HEK293 (cell line): ENCODE measurements around the gene ATP12A.

Source experiments
- CTCF ChIA-PET: fragments of 350-600 bp; formaldehyde crosslinking; extraction: SDS; loops from one replicate; lab custom pipeline; 2021; ENCODE audit warnings: antibody characterized with exemption; lab: Yijun Ruan, JAX
- POLR2A ChIA-PET: fragments of 300-600 bp; formaldehyde crosslinking; extraction: SDS; loops from one replicate; lab custom pipeline; 2020; ENCODE audit warnings: antibody characterized with exemption, inconsistent platforms; lab: Yijun Ruan, JAX
- H3K27ac ChIP-seq: fragments of 200-500 bp; sonication (Bioruptor generic); 2 replicates; pipeline ENCODE4 v1.5.1; 2014; ENCODE audit warnings: low read depth, low read length, control low read depth, inconsistent platforms; ENCODE audit errors: extremely low read depth
- H3K36me3 ChIP-seq, 2 experiments: fragments of 200-500 bp in 1 of 2; sonication (Bioruptor generic) in 1 of 2; 1 replicate in 1 of 2; 2 replicates in 1 of 2; pipeline ENCODE4 v1.5.1; 2014 to 2017; ENCODE audit warnings: inconsistent platforms in 2 of 2, low read length in 2 of 2; ENCODE audit not compliant: control insufficient read depth in 2 of 2, insufficient read depth in 1 of 2
- H3K4me1 ChIP-seq: fragments of 200-500 bp; sonication (Bioruptor generic); 2 replicates; pipeline ENCODE4 v1.5.1; 2014; ENCODE audit warnings: mild to moderate bottlenecking, low read length, inconsistent platforms; ENCODE audit not compliant: control insufficient read depth, insufficient read depth
- H3K4me3 ChIP-seq: 2 replicates; pipeline ENCODE4 v1.5.1; 2011; ENCODE audit warnings: low read depth, mild to moderate bottlenecking, control low read depth, low read length, moderate library complexity
- H3K9me3 ChIP-seq: fragments of 200-500 bp; sonication (Bioruptor generic); 2 replicates; pipeline ENCODE4 v1.5.1; 2014; ENCODE audit warnings: low read depth, low read length, inconsistent platforms; ENCODE audit not compliant: control insufficient read depth, insufficient read depth
- BCL11A ChIP-seq: fragments of 450-650 bp; formaldehyde crosslinking; IDR thresholded peaks from 2 replicates; pipeline ENCODE4 v1.5.1; 2016; ENCODE audit warnings: low read depth, missing biosample characterization, missing genetic modification characterization
- BCL11B ChIP-seq: fragments of 450-650 bp; formaldehyde crosslinking; IDR thresholded peaks from 2 replicates; pipeline ENCODE4 v1.5.1; 2016; ENCODE audit warnings: low read depth, missing biosample characterization, missing genetic modification characterization
- GLIS2 ChIP-seq: fragments of 450-650 bp; formaldehyde crosslinking; IDR thresholded peaks from 2 replicates; pipeline ENCODE4 v1.5.1; 2016; ENCODE audit warnings: missing biosample characterization, missing genetic modification characterization
- SALL2 ChIP-seq: fragments of 450-650 bp; formaldehyde crosslinking; IDR thresholded peaks from 2 replicates; pipeline ENCODE4 v1.5.0; 2017; ENCODE audit warnings: missing biosample characterization, mild to moderate bottlenecking, missing genetic modification characterization, borderline replicate concordance
- ZFP37 ChIP-seq: fragments of 450-650 bp; formaldehyde crosslinking; IDR thresholded peaks from 2 replicates; pipeline ENCODE4 v1.5.1; 2016; ENCODE audit warnings: missing biosample characterization, missing genetic modification characterization
- ZIC2 ChIP-seq: fragments of 450-650 bp; formaldehyde crosslinking; IDR thresholded peaks from 2 replicates; pipeline ENCODE4 v1.5.1; 2016; ENCODE audit warnings: missing biosample characterization, missing genetic modification characterization
- ZNF114 ChIP-seq: fragments of 450-650 bp; formaldehyde crosslinking; IDR thresholded peaks from 2 replicates; pipeline ENCODE4 v1.5.0; 2017; ENCODE audit warnings: missing biosample characterization, missing genetic modification characterization
- ZNF146 ChIP-seq: fragments of 450-650 bp; formaldehyde crosslinking; IDR thresholded peaks from 2 replicates; pipeline ENCODE4 v1.5.1; 2016; ENCODE audit warnings: missing biosample characterization, missing genetic modification characterization
- ZNF214 ChIP-seq: fragments of 450-650 bp; formaldehyde crosslinking; IDR thresholded peaks from 2 replicates; pipeline ENCODE4 v1.5.1; 2017; ENCODE audit warnings: missing biosample characterization, mild to moderate bottlenecking, missing genetic modification characterization, borderline replicate concordance
- ZNF248 ChIP-seq: fragments of 450-650 bp; formaldehyde crosslinking; IDR thresholded peaks from 2 replicates; pipeline ENCODE4 v1.5.1; 2017; ENCODE audit warnings: missing biosample characterization, missing genetic modification characterization
- ZNF266 ChIP-seq: fragments of 450-650 bp; formaldehyde crosslinking; IDR thresholded peaks from 2 replicates; pipeline ENCODE4 v1.5.1; 2016; ENCODE audit warnings: missing biosample characterization, missing genetic modification characterization, low read depth
- ZNF324 ChIP-seq: fragments of 450-650 bp; formaldehyde crosslinking; IDR thresholded peaks from 2 replicates; pipeline ENCODE4 v1.5.1; 2016; ENCODE audit warnings: missing biosample characterization, missing genetic modification characterization
- ZNF549 ChIP-seq: fragments of 450-650 bp; IDR thresholded peaks from 2 replicates; pipeline ENCODE4 v1.5.1; 2018; ENCODE audit warnings: missing biosample characterization, missing genetic modification characterization, mild to moderate bottlenecking, inconsistent platforms, moderate library complexity
- ZNF555 ChIP-seq: fragments of 450-650 bp; formaldehyde crosslinking; conservative IDR thresholded peaks from 2 replicates; pipeline ENCODE4 v1.5.1; 2017; ENCODE audit warnings: missing biosample characterization, mild to moderate bottlenecking, missing genetic modification characterization, inconsistent platforms
- ZNF585B ChIP-seq: fragments of 450-650 bp; formaldehyde crosslinking; IDR thresholded peaks from 2 replicates; pipeline ENCODE4 v1.5.1; 2016; ENCODE audit warnings: missing biosample characterization, missing genetic modification characterization
- ZNF596 ChIP-seq: fragments of 450-650 bp; IDR thresholded peaks from 2 replicates; pipeline ENCODE4 v1.5.0; 2018; ENCODE audit warnings: missing biosample characterization, mild to moderate bottlenecking, missing genetic modification characterization, moderate library complexity
- ZNF600 ChIP-seq: fragments of 450-650 bp; formaldehyde crosslinking; IDR thresholded peaks from 2 replicates; pipeline ENCODE4 v1.5.1; 2016; ENCODE audit warnings: missing biosample characterization, missing genetic modification characterization
- ZNF610 ChIP-seq: fragments of 450-650 bp; formaldehyde crosslinking; IDR thresholded peaks from 2 replicates; pipeline ENCODE4 v1.5.1; 2016; ENCODE audit warnings: missing biosample characterization, missing genetic modification characterization, borderline replicate concordance
- ZNF623 ChIP-seq: fragments of 450-650 bp; formaldehyde crosslinking; IDR thresholded peaks from 2 replicates; pipeline ENCODE4 v1.5.1; 2016; ENCODE audit warnings: missing biosample characterization, missing genetic modification characterization
- ZNF670 ChIP-seq: fragments of 450-650 bp; formaldehyde crosslinking; IDR thresholded peaks from 2 replicates; pipeline ENCODE4 v1.5.1; 2016; ENCODE audit warnings: missing biosample characterization, missing genetic modification characterization, low read depth
- ZNF76 ChIP-seq: fragments of 450-650 bp; formaldehyde crosslinking; IDR thresholded peaks from 2 replicates; pipeline ENCODE4; 2016; ENCODE audit warnings: low read depth, missing biosample characterization, missing genetic modification characterization, borderline replicate concordance
- ZNF768 ChIP-seq: fragments of 450-650 bp; formaldehyde crosslinking; IDR thresholded peaks from 2 replicates; pipeline ENCODE4 v1.5.1; 2018; ENCODE audit warnings: missing biosample characterization, mild to moderate bottlenecking, missing genetic modification characterization
- ZNF785 ChIP-seq: fragments of 450-650 bp; formaldehyde crosslinking; IDR thresholded peaks from 2 replicates; pipeline ENCODE4 v1.5.1; 2016; ENCODE audit warnings: missing biosample characterization, missing genetic modification characterization
- ZSCAN30 ChIP-seq: fragments of 450-650 bp; IDR thresholded peaks from 2 replicates; pipeline ENCODE4 v1.5.1; 2018; ENCODE audit warnings: missing biosample characterization, mild to moderate bottlenecking, missing genetic modification characterization, moderate library complexity
- ZXDB ChIP-seq: fragments of 450-650 bp; formaldehyde crosslinking; IDR thresholded peaks from 2 replicates; pipeline ENCODE4 v1.5.1; 2016; ENCODE audit warnings: missing biosample characterization, missing genetic modification characterization
- TF ChIP-seq, protein P1 (sequence below): fragments of 450-650 bp; formaldehyde crosslinking; conservative IDR thresholded peaks from 2 replicates; pipeline ENCODE4 v1.5.1; 2016; ENCODE audit warnings: low read depth, missing biosample characterization, missing genetic modification characterization
- TF ChIP-seq, protein P2 (sequence below): fragments of 450-650 bp; IDR thresholded peaks from 2 replicates; pipeline ENCODE4 v1.5.1; 2018; ENCODE audit warnings: missing biosample characterization, mild to moderate bottlenecking, missing genetic modification characterization
- TF ChIP-seq, protein P3 (sequence below): fragments of 450-650 bp; formaldehyde crosslinking; conservative IDR thresholded peaks from 2 replicates; pipeline ENCODE4 v1.5.1; 2016; ENCODE audit warnings: low read depth, missing biosample characterization, missing genetic modification characterization

ATP12A gene

DNA sequence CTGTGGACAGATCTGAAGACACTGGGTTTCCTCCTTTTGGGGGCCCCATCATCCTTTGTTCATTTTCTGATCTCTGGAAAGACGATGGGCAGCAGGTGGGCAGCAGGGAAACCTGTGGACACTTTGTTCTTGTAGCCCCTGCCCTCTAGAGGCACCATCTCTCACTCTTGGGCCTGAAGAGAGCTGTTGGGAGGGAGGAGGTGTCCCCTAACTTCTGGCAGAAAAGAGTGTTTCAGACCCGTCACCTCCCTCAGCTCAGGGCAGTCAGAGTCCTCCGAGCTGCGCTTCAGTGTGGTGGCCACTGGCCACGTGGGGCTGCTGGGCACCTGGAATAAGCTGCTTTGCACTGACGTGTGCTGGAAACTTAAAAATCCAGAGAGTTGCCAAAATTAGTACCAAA lies 56.8 kb downstream of the ATP12A start:
- H3K36me3 ChIP-seq = no peaks in the 10 kb centered on the region
- ChIA-PET POLR2A (no interaction called here), CTCF (interaction anchor here (0.7 to 2.3 kb wide), 3 partner anchors 10 to 504 kb away, joined by 3 to 6 read pairs (median 3); no protein-coding TSS in a partner anchor)
- no peak overlapping the region for H3K4me3 ChIP-seq
- TF ChIP-seq ZNF248 (no peak), ZNF596 (tag by site-specific recombination) (no peak), ZNF76 (tag by site-specific recombination) (no peak), ZNF266 (no peak), GLIS2 (tag by site-specific recombination) (no peak), ZNF768 (tag by site-specific recombination) (no peak), ZNF670 (tag by site-specific recombination) (no peak)
- TF ChIP-seq, protein P1, sequence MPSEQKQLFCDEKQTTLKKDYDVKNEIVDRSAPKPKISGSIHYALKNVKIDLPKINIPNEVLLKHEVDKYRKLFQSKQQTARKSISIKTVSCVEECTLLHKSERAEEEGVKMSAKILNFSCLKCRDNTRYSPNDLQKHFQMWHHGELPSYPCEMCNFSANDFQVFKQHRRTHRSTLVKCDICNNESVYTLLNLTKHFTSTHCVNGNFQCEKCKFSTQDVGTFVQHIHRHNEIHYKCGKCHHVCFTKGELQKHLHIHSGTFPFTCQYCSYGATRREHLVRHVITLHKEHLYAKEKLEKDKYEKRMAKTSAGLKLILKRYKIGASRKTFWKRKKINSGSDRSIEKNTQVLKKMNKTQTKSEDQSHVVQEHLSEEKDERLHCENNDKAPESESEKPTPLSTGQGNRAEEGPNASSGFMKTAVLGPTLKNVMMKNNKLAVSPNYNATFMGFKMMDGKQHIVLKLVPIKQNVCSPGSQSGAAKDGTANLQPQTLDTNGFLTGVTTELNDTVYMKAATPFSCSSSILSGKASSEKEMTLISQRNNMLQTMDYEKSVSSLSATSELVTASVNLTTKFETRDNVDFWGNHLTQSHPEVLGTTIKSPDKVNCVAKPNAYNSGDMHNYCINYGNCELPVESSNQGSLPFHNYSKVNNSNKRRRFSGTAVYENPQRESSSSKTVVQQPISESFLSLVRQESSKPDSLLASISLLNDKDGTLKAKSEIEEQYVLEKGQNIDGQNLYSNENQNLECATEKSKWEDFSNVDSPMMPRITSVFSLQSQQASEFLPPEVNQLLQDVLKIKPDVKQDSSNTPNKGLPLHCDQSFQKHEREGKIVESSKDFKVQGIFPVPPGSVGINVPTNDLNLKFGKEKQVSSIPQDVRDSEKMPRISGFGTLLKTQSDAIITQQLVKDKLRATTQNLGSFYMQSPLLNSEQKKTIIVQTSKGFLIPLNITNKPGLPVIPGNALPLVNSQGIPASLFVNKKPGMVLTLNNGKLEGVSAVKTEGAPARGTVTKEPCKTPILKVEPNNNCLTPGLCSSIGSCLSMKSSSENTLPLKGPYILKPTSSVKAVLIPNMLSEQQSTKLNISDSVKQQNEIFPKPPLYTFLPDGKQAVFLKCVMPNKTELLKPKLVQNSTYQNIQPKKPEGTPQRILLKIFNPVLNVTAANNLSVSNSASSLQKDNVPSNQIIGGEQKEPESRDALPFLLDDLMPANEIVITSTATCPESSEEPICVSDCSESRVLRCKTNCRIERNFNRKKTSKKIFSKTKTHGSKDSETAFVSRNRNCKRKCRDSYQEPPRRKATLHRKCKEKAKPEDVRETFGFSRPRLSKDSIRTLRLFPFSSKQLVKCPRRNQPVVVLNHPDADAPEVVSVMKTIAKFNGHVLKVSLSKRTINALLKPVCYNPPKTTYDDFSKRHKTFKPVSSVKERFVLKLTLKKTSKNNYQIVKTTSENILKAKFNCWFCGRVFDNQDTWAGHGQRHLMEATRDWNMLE (tag by site-specific recombination) = no peak
- TF ChIP-seq, protein P2, sequence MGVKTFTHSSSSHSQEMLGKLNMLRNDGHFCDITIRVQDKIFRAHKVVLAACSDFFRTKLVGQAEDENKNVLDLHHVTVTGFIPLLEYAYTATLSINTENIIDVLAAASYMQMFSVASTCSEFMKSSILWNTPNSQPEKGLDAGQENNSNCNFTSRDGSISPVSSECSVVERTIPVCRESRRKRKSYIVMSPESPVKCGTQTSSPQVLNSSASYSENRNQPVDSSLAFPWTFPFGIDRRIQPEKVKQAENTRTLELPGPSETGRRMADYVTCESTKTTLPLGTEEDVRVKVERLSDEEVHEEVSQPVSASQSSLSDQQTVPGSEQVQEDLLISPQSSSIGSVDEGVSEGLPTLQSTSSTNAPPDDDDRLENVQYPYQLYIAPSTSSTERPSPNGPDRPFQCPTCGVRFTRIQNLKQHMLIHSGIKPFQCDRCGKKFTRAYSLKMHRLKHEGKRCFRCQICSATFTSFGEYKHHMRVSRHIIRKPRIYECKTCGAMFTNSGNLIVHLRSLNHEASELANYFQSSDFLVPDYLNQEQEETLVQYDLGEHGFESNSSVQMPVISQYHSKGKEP = no peak
- no peak overlapping the region for H3K27ac ChIP-seq
- H3K4me1 ChIP-seq = no peaks in the 10 kb centered on the region
- H3K9me3 ChIP-seq = no peaks in the 10 kb centered on the region

DNA sequence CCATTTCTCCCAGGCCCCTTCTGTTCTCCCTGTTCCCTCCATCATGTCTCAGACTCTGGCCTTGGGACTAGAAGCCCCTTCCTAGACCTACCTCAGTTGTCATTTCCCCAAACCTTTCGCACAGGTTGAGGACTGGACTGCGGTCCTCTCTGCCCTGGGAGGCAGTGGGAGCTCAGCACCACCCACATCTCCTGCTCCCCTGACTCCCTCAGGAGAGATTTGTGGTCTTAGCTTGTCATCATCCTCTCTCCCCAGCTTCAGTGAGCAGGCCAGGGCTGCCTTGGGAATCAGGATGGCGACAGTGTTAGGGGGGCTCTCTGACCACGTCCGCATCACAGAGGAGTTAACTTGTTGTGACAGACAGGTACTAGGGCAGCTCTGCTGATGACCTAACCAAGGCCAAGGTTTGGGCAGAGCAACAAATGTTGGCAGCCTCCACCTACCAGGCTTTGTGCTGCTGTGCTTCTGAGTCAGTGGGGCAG lies 58.2 kb downstream of the ATP12A start:
- no peak overlapping the region for H3K27ac ChIP-seq
- CTCF ChIA-PET = no interaction called here
- TF ChIP-seq ZIC2 (tag by site-specific recombination) (no peak), ZXDB (tag by site-specific recombination) (no peak), ZNF324 (tag by site-specific recombination) (no peak), SALL2 (tag by site-specific recombination) (no peak), ZNF555 (no peak), ZNF146 (tag by site-specific recombination) (no peak), ZNF600 (tag by site-specific recombination) (no peak), BCL11B (tag by site-specific recombination) (no peak), ZNF114 (tag by site-specific recombination) (no peak), ZNF623 (tag by site-specific recombination) (no peak), BCL11A (tag by site-specific recombination) (no peak), ZNF785 (tag by site-specific recombination) (no peak), ZFP37 (tag by site-specific recombination) (no peak), ZSCAN30 (no peak), ZNF585B (tag by site-specific recombination) (no peak), ZNF549 (no peak), ZNF610 (no peak), ZNF214 (tag by site-specific recombination) (no peak)
- TF ChIP-seq, protein P3, sequence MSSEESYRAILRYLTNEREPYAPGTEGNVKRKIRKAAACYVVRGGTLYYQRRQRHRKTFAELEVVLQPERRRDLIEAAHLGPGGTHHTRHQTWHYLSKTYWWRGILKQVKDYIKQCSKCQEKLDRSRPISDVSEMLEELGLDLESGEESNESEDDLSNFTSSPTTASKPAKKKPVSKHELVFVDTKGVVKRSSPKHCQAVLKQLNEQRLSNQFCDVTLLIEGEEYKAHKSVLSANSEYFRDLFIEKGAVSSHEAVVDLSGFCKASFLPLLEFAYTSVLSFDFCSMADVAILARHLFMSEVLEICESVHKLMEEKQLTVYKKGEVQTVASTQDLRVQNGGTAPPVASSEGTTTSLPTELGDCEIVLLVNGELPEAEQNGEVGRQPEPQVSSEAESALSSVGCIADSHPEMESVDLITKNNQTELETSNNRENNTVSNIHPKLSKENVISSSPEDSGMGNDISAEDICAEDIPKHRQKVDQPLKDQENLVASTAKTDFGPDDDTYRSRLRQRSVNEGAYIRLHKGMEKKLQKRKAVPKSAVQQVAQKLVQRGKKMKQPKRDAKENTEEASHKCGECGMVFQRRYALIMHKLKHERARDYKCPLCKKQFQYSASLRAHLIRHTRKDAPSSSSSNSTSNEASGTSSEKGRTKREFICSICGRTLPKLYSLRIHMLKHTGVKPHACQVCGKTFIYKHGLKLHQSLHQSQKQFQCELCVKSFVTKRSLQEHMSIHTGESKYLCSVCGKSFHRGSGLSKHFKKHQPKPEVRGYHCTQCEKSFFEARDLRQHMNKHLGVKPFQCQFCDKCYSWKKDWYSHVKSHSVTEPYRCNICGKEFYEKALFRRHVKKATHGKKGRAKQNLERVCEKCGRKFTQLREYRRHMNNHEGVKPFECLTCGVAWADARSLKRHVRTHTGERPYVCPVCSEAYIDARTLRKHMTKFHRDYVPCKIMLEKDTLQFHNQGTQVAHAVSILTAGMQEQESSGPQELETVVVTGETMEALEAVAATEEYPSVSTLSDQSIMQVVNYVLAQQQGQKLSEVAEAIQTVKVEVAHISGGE = no peak

More for the DNA sequence above, 58.2 kb downstream of the ATP12A start:
- no peaks in the 10 kb centered on the region for H3K9me3 ChIP-seq
- no peaks in the 10 kb centered on the region for H3K36me3 ChIP-seq
- no peaks in the 10 kb centered on the region for H3K4me1 ChIP-seq
- POLR2A ChIA-PET = interaction anchor here (0.5 kb wide), 1 partner anchor 131 kb away, joined by 9 read pairs; no protein-coding TSS in a partner anchor
- H3K4me3 ChIP-seq = no peak overlapping the region
